PC-9 (cell line): ENCODE results near the gene CCDC12. TPM values are rescaled to one million over a fixed set of nuclear protein-coding genes. Genes with fewer than 3 reads are reported as not detected.
A peak's percentile ranks its signal among the peaks of the same experiment; 100 is the strongest.

Experiments used
- BruUV-seq: library from RNA; stranded (reverse); fragments of 400-500 nt; replicated peaks from 2 replicates; lab custom pipeline; 2021; lab: Mats Ljungman, UMichigan
- CTCF ChIA-PET: fragments of 300-600 bp; sonication (Branson Sonifier 250); formaldehyde crosslinking; loops from one replicate; lab custom pipeline; 2022; ENCODE audit warnings: antibody characterized with exemption; lab: Charles Lee
- POLR2A ChIA-PET: fragments of 300-600 bp; sonication (Branson Sonifier 250); formaldehyde crosslinking; loops from one replicate; lab custom pipeline; 2022; ENCODE audit warnings: antibody characterized with exemption; ENCODE audit not compliant: unreplicated experiment; lab: Charles Lee
- DNase-seq, 2 experiments: peaks; one replicate each; pipeline versions ENCODE4 v3.0.0 to v3.0.0-alpha.2; 2015 to 2022; ENCODE audit warnings: mixed read lengths in 1 of 2
- H2AFZ ChIP-seq: fragments of 200-600 bp; sonication (generic); 2 replicates; pipeline ENCODE4 v1.8.1; 2017; ENCODE audit warnings: antibody characterized with exemption
- H3F3A ChIP-seq: fragments of 200-600 bp; sonication (generic); 2 replicates; pipeline ENCODE4 v1.8.1; 2017; ENCODE audit warnings: antibody characterized with exemption, mild to moderate bottlenecking, low read depth; ENCODE audit not compliant: insufficient read depth
- H3K27ac ChIP-seq: fragments of 200-600 bp; sonication (generic); 2 replicates; pipeline ENCODE4 v1.6.1; 2016; ENCODE audit warnings: mixed run types
- H3K27me3 ChIP-seq: fragments of 200-600 bp; sonication (generic); 2 replicates; pipeline ENCODE4 v1.6.1; 2016; ENCODE audit warnings: low read depth, mixed run types; ENCODE audit not compliant: insufficient read depth
- H3K36me3 ChIP-seq: fragments of 200-600 bp; sonication (generic); 2 replicates; pipeline ENCODE4 v1.6.1; 2016; ENCODE audit warnings: low read depth, mixed run types
- H3K4me1 ChIP-seq: fragments of 200-600 bp; sonication (generic); replicated peaks from 2 replicates; pipeline ENCODE4 v1.6.1; 2016; ENCODE audit warnings: mixed run types; ENCODE audit not compliant: insufficient read depth
- H3K4me2 ChIP-seq: fragments of 200-600 bp; sonication (generic); 2 replicates; pipeline ENCODE4 v1.6.1; 2017; ENCODE audit warnings: mixed run types
- H3K4me3 ChIP-seq: fragments of 200-600 bp; sonication (generic); 2 replicates; pipeline ENCODE4 v1.6.1; 2016; ENCODE audit warnings: mixed run types
- H3K79me2 ChIP-seq: fragments of 200-600 bp; sonication (generic); 2 replicates; pipeline ENCODE4 v1.6.1; 2017; ENCODE audit warnings: low read depth, mixed run types
- H3K9me2 ChIP-seq: fragments of 200-600 bp; sonication (generic); 2 replicates; pipeline ENCODE4 v1.8.1; 2017; ENCODE audit warnings: mild to moderate bottlenecking; ENCODE audit not compliant: insufficient read depth
- H3K9me3 ChIP-seq: fragments of 200-600 bp; sonication (generic); 2 replicates; pipeline ENCODE4 v1.8.1; 2016; ENCODE audit warnings: low read depth; ENCODE audit not compliant: insufficient read depth
- H4K20me1 ChIP-seq: fragments of 200-600 bp; sonication (generic); 2 replicates; pipeline ENCODE4 v1.8.1; 2017; ENCODE audit not compliant: insufficient read depth
- EZH2 ChIP-seq: fragments of 200-600 bp; sonication (generic); IDR thresholded peaks from 2 replicates; pipeline ENCODE4 v1.8.0; 2017; ENCODE audit warnings: antibody characterized with exemption, low read depth
- intact Hi-C: fragments of 100-400 bp; cut with micrococcal nuclease; formaldehyde crosslinking; loops from one replicate; pipeline ENCODE4 v1.10.0; 2022; ENCODE audit not compliant: unreplicated experiment
- total RNA-seq: library from RNA; stranded (reverse); gene quantifications from 2 replicates; pipeline ENCODE4 v1.2.3, GENCODE V29; 2021
- TF ChIP-seq, protein P1 (sequence below): fragments of 200-600 bp; sonication (generic); conservative IDR thresholded peaks from 2 replicates; pipeline ENCODE4 v1.6.1; 2017; ENCODE audit warnings: mixed run types, antibody characterized with exemption, mild to moderate bottlenecking, moderate library complexity

The CCDC12 gene
- total RNA-seq, 1 experiment from 2014 or later = 39.3 TPM

DNA sequence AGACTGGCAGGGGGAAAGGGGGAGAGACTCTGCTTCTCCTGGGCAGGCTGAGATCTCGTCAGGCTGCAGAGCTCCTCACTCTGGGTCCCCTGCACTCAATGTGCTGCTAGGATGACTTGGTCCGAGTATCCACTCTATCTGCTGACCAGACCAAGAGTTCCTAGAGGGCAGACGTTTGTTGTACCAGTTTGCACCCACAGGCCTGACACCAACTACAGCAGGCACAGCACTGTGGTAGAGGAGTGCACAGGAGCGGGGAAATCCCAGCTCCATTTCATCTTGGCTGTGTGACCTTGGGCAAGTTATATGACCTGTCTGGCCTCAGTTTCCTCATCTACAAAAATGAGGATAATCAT lies 29.0 kb downstream of the CCDC12 start:
- Histone ChIP-seq H3K79me2 (peaks cover 87% of the 10 kb centered on the region), H4K20me1 (peaks cover 54% of the 10 kb centered on the region), H3K9me2 (no peaks in the 10 kb centered on the region), H3K27ac (peak overlapping the region; percentile 87), H3K4me1 (peaks cover 77% of the 10 kb centered on the region), H3F3A (peaks cover 55% of the 10 kb centered on the region), H3K4me2 (peak overlapping the region; percentile 62), H3K36me3 (no peaks in the 10 kb centered on the region), H3K4me3 (no peak overlapping the region; the same call in 1 of the 2 replicates), H2AFZ (no peak overlapping the region), H3K9me3 (no peaks in the 10 kb centered on the region), H3K27me3 (no peaks in the 10 kb centered on the region)
- intact Hi-C loops = loop anchor here (1.0 to 10.0 kb wide), 2 partner anchors 13 to 567 kb away; partner anchors contain the start of gene ELP6
- ChIA-PET CTCF (interaction anchor here (1.2 to 2.0 kb wide), 2 partner anchors 12 to 29 kb away, joined by 8 to 12 read pairs; no protein-coding TSS in a partner anchor), POLR2A (interaction anchor here (0.5 to 1.5 kb wide), 6 partner anchors 12 to 255 kb away, joined by 3 to 9 read pairs (median 6); partner anchors contain the start of gene NBEAL2)
- BruUV-seq = TSS peak; percentile 3
- no peak for DNase-seq
- TF ChIP-seq EZH2 = no peak
- TF ChIP-seq, protein P1, sequence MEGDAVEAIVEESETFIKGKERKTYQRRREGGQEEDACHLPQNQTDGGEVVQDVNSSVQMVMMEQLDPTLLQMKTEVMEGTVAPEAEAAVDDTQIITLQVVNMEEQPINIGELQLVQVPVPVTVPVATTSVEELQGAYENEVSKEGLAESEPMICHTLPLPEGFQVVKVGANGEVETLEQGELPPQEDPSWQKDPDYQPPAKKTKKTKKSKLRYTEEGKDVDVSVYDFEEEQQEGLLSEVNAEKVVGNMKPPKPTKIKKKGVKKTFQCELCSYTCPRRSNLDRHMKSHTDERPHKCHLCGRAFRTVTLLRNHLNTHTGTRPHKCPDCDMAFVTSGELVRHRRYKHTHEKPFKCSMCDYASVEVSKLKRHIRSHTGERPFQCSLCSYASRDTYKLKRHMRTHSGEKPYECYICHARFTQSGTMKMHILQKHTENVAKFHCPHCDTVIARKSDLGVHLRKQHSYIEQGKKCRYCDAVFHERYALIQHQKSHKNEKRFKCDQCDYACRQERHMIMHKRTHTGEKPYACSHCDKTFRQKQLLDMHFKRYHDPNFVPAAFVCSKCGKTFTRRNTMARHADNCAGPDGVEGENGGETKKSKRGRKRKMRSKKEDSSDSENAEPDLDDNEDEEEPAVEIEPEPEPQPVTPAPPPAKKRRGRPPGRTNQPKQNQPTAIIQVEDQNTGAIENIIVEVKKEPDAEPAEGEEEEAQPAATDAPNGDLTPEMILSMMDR = no peak

DNA sequence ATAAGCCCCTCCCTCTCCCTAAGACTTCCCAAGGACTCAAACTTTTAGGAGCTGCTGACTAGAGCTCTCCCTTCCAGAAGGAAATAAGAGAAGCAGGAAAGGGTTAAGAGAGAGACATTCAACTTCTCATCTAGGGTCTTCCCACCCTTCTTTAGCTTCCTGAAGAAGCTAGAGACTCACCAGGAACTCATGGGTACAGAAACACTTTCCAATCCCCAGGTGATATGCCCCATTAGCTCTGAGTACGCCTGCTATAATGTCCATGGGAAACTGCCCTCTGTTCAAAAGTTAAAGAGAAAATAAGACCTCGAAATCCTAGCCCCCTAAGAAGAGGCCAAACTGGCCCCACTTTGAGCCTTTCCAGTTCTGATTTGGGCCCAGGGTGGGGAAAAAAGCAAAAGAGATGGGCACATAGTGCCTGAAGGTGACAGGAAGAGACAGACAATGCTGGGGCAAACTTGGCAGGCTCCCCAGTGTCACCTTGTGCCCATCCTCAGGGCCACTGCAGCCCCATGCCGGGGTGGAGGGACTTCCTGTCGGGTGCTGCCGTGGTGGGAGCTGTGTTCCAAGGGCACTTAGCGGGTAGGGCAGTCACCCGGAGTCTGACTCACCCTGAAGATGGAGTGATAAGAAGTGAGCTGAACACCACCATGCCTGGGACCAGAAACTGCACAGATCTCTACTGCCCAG lies 29.5 kb downstream of the CCDC12 start:
- Histone ChIP-seq H4K20me1 (peaks cover 49% of the 10 kb centered on the region), H3K27ac (peak overlapping the region; percentile 87), H3F3A (peaks cover 50% of the 10 kb centered on the region), H3K36me3 (no peaks in the 10 kb centered on the region), H3K9me3 (no peaks in the 10 kb centered on the region), H3K4me1 (peaks cover 77% of the 10 kb centered on the region), H3K9me2 (no peaks in the 10 kb centered on the region), H3K79me2 (peaks cover 87% of the 10 kb centered on the region), H3K27me3 (no peaks in the 10 kb centered on the region), H2AFZ (no peak overlapping the region), H3K4me2 (peak overlapping the region; percentile 62), H3K4me3 (no peak overlapping the region)
- TF ChIP-seq EZH2 = no peak
- TF ChIP-seq, protein P1 = no peak
- peak; percentile 62 to 63 for DNase-seq
- CTCF ChIA-PET = interaction anchor here (1.2 to 2.0 kb wide), 2 partner anchors 11 to 30 kb away, joined by 8 to 12 read pairs; no protein-coding TSS in a partner anchor
- BruUV-seq = no TSS peak
- intact Hi-C loops = loop anchor here (1.0 to 10.0 kb wide), 2 partner anchors 13 to 568 kb away; partner anchors contain the start of gene ELP6
- POLR2A ChIA-PET = interaction anchor here (0.5 to 1.5 kb wide), 5 partner anchors 11 to 1229 kb away, joined by 4 to 9 read pairs (median 7); partner anchors contain the start of gene NBEAL2

DNA sequence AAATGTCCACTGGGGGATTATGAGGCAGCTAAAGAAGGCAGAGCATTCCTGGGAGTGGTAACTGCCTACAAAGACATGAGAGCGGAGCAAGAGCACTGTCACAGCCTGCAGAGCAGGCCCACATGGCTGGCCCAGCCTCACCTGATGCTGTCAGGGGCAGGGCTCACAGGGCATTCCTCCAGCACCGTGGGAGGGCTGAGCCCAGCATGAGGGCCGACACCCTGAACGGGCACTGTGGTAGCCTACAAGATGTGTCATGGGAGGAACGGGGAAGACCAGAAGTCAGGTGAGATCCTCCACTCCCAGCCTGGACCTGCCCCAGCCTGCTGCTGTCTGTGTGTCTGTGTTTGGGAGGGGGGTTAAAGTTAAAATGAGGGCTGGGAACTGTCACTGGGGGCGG lies 30.1 kb downstream of the CCDC12 start:
- Histone ChIP-seq H2AFZ (no peak overlapping the region), H3K79me2 (peaks cover 90% of the 10 kb centered on the region), H3K36me3 (no peaks in the 10 kb centered on the region), H3K4me3 (no peak overlapping the region), H3K4me2 (peak overlapping the region; percentile 62), H3K9me2 (no peaks in the 10 kb centered on the region), H3K9me3 (no peaks in the 10 kb centered on the region), H4K20me1 (peaks cover 46% of the 10 kb centered on the region), H3K27ac (peak overlapping the region; percentile 87), H3K27me3 (no peaks in the 10 kb centered on the region), H3F3A (peaks cover 48% of the 10 kb centered on the region), H3K4me1 (peaks cover 77% of the 10 kb centered on the region)
- POLR2A ChIA-PET = no interaction called here
- TF ChIP-seq, protein P1 = no peak
- TF ChIP-seq EZH2 = no peak
- peak; percentile 64 to 68 for DNase-seq
- intact Hi-C loops = loop anchor here (10.0 kb wide), 1 partner anchor 568 kb away; the partner anchor contains the start of gene ELP6
- CTCF ChIA-PET = interaction anchor here (2.0 kb wide), 1 partner anchor 11 kb away, joined by 12 read pairs; no protein-coding TSS in a partner anchor
- BruUV-seq = no TSS peak
